OCI-LY1 (cell line): ENCODE data around the gene FMOD.

Source experiments
- H2AFZ ChIP-seq: fragments of 200-600 bp; sonication (generic), shearing (Covaris generic); 2 replicates; pipeline ENCODE4 v1.6.0; 2014; ENCODE audit warnings: antibody characterized with exemption, mild to moderate bottlenecking, low read length
- H3F3A ChIP-seq: fragments of 200-600 bp; sonication (generic), shearing (Covaris generic); 2 replicates; pipeline ENCODE4 v1.6.0; 2014; ENCODE audit warnings: mild to moderate bottlenecking, antibody characterized with exemption, low read length, moderate library complexity; ENCODE audit not compliant: insufficient read depth
- H3K27ac ChIP-seq: fragments of 200-600 bp; sonication (generic); 2 replicates; pipeline ENCODE4 v1.5.1; 2014; ENCODE audit warnings: low read length, mixed run types, mild to moderate bottlenecking, low read depth; ENCODE audit not compliant: poor library complexity, severe bottlenecking
- H3K27me3 ChIP-seq: fragments of 200-600 bp; sonication (generic); 2 replicates; pipeline ENCODE4 v1.6.0; 2014; ENCODE audit warnings: antibody characterized with exemption, mild to moderate bottlenecking, low read length, moderate library complexity; ENCODE audit not compliant: insufficient read depth
- H3K36me3 ChIP-seq: fragments of 200-600 bp; sonication (generic); 2 replicates; pipeline ENCODE4 v1.6.1; 2014; ENCODE audit warnings: mild to moderate bottlenecking, antibody characterized with exemption, low read length, moderate library complexity, mixed read lengths; ENCODE audit not compliant: insufficient read depth
- H3K4me1 ChIP-seq: fragments of 200-600 bp; sonication (generic); 2 replicates; pipeline ENCODE4 v1.5.1; 2014; ENCODE audit warnings: mild to moderate bottlenecking, low read length, moderate library complexity; ENCODE audit not compliant: insufficient read depth, severe bottlenecking
- H3K4me2 ChIP-seq: fragments of 200-600 bp; sonication (generic), shearing (Covaris generic); 2 replicates; pipeline ENCODE4 v1.6.1; 2014; ENCODE audit warnings: low read length
- H3K4me3 ChIP-seq: fragments of 200-600 bp; sonication (generic); 2 replicates; pipeline ENCODE4 v1.5.1; 2014; ENCODE audit warnings: low read length, low read depth, mild to moderate bottlenecking, mixed read lengths; ENCODE audit not compliant: poor library complexity, severe bottlenecking
- H3K79me2 ChIP-seq: fragments of 200-600 bp; shearing (Covaris generic); 2 replicates; pipeline ENCODE4 v1.6.1; 2016; ENCODE audit warnings: mixed run types, low read length, mixed read lengths; ENCODE audit not compliant: insufficient read depth
- H3K9ac ChIP-seq: fragments of 200-600 bp; sonication (generic), shearing (Covaris generic); 2 replicates; pipeline ENCODE4 v1.6.1; 2014; ENCODE audit warnings: mild to moderate bottlenecking, low read length, mixed read lengths
- H3K9me2 ChIP-seq: fragments of 200-600 bp; sonication (generic), shearing (Covaris generic); 2 replicates; pipeline ENCODE4 v1.6.1; 2014; ENCODE audit warnings: low read depth, mild to moderate bottlenecking, low read length, mixed read lengths
- H3K9me3 ChIP-seq: fragments of 200-600 bp; shearing (Covaris generic); 2 replicates; pipeline ENCODE4 v1.6.1; 2014; ENCODE audit warnings: low read length, mixed read lengths
- H4K20me1 ChIP-seq: fragments of 200-600 bp; sonication (generic), shearing (Covaris generic); 2 replicates; pipeline ENCODE4 v1.6.0; 2016; ENCODE audit warnings: mild to moderate bottlenecking, low read length; ENCODE audit not compliant: insufficient read depth
- EZH2 ChIP-seq: fragments of 200-600 bp; sonication (generic), shearing (Covaris generic); IDR thresholded peaks from 2 replicates; pipeline ENCODE4 v1.8.0; 2017; ENCODE audit warnings: borderline replicate concordance, mixed run types, mild to moderate bottlenecking, antibody characterized with exemption, low read length, moderate library complexity, mixed read lengths
- TF ChIP-seq, protein P1 (sequence below): fragments of 200-600 bp; sonication (generic), shearing (Covaris generic); IDR thresholded peaks from 2 replicates; pipeline ENCODE4 v1.5.1; 2017; ENCODE audit warnings: mild to moderate bottlenecking, antibody characterized with exemption, low read length, moderate library complexity, mixed read lengths

Gene FMOD

DNA sequence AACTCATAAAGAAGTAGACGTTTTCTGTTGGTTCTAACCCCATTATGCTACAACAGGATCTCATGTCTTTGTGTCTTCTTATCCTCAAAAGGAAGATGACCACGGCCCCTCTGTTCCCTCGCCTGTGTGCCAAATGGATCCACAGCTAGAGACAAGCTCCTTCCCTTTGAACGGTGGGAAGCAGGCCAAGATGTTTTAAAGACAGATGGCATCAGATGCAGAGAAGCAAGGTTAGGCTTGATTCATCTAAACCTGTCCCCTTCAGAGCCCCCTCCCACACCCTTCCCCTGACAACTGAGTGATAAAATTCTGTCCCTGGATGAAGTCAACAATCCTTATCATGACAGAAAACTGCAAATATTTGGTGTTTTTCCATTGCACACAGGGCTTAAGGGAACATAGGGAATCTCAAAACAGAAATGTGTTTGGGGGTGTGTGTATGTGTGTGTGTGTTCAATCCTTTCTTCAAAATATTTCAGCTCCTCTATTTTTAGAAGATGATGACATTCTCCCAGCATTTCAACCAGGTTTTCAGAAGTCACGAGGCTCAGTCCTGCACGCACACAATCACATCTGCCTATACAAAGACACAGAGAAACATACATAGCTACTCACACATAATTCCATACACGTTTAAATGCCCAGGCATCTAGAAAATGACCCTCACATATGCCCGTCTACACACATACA, 27.8 kb upstream of the FMOD start:
- Histone ChIP-seq H3K27ac (no peak overlapping the region), H3K9me3 (peaks cover 11% of the 10 kb centered on the region; the same call in 1 of the 2 replicates), H3K27me3 (no peaks in the 10 kb centered on the region), H3K79me2 (no peaks in the 10 kb centered on the region), H4K20me1 (no peaks in the 10 kb centered on the region), H3K4me2 (no peak overlapping the region), H3K9me2 (no peaks in the 10 kb centered on the region), H3K36me3 (no peaks in the 10 kb centered on the region), H3F3A (no peaks in the 10 kb centered on the region), H3K9ac (no peak overlapping the region), H2AFZ (no peak overlapping the region), H3K4me3 (no peak overlapping the region), H3K4me1 (peaks cover 37% of the 10 kb centered on the region)
- TF ChIP-seq, protein P1, sequence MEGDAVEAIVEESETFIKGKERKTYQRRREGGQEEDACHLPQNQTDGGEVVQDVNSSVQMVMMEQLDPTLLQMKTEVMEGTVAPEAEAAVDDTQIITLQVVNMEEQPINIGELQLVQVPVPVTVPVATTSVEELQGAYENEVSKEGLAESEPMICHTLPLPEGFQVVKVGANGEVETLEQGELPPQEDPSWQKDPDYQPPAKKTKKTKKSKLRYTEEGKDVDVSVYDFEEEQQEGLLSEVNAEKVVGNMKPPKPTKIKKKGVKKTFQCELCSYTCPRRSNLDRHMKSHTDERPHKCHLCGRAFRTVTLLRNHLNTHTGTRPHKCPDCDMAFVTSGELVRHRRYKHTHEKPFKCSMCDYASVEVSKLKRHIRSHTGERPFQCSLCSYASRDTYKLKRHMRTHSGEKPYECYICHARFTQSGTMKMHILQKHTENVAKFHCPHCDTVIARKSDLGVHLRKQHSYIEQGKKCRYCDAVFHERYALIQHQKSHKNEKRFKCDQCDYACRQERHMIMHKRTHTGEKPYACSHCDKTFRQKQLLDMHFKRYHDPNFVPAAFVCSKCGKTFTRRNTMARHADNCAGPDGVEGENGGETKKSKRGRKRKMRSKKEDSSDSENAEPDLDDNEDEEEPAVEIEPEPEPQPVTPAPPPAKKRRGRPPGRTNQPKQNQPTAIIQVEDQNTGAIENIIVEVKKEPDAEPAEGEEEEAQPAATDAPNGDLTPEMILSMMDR, result no peak
- no peak for TF ChIP-seq EZH2

DNA sequence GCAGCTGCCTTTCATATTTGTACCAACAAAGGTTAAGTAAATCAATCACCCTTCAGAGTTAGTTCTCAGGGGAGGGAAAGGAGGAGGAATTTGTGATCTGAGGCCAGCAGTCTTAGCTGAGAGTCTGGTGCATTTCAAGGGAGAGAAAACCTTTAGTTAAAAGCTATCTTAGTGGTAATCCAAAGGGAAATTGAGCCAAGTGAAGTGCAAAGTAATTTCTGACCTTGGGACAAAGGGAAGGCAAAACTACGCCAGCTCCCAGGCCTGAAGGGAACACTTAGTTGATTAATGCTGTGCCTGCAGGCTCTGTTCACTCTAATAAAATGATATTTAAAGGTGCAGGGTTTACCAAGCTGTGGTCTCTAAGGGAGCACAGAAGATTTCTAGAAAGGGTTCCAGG, 23.1 kb upstream of the FMOD start:
- Histone ChIP-seq H3K4me2 (no peak overlapping the region), H3K9me3 (peaks cover 11% of the 10 kb centered on the region; the same call in 1 of the 2 replicates), H3K9ac (no peak overlapping the region), H3K36me3 (no peaks in the 10 kb centered on the region), H2AFZ (no peak overlapping the region), H3K27ac (no peak overlapping the region), H3K27me3 (no peaks in the 10 kb centered on the region), H3K4me1 (peaks cover 4% of the 10 kb centered on the region), H3K79me2 (no peaks in the 10 kb centered on the region), H4K20me1 (no peaks in the 10 kb centered on the region), H3K4me3 (no peak overlapping the region), H3F3A (no peaks in the 10 kb centered on the region), H3K9me2 (no peaks in the 10 kb centered on the region)
- TF ChIP-seq EZH2, result no peak
- TF ChIP-seq, protein P1, result no peak

DNA sequence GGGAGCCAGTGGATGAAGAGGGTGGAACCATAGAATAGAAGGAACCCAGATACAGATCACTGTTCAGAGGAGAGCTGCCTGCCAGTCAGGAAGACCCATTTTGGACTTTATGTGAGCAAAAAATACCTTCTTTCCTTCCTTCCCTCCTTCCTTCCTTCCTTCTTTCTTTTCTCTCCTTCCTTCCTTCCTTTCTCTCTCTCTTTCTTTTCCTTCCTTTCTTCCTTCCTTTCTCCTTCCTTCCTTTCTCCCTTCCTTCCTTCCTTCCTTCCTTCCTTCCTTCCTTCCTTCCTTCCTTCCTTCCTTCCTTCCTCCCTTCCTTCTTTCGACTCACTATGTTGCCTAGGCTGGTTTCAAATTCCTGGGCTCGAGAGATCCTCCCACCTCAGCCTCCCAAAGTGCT, 22.1 kb upstream of the FMOD start:
- H3K36me3 ChIP-seq, result no peaks in the 10 kb centered on the region
- no peak overlapping the region for H3K4me2 ChIP-seq
- H3K4me1 ChIP-seq, result no peaks in the 10 kb centered on the region
- H2AFZ ChIP-seq, result no peak overlapping the region
- H3K9ac ChIP-seq, result no peak overlapping the region
- no peak overlapping the region for H3K4me3 ChIP-seq
- H3K79me2 ChIP-seq, result no peaks in the 10 kb centered on the region
- H3K27me3 ChIP-seq, result no peaks in the 10 kb centered on the region
- no peak overlapping the region for H3K27ac ChIP-seq
- peaks cover 11% of the 10 kb centered on the region; the same call in 1 of the 2 replicates for H3K9me3 ChIP-seq
- no peaks in the 10 kb centered on the region for H3F3A ChIP-seq
- no peaks in the 10 kb centered on the region for H3K9me2 ChIP-seq
- no peaks in the 10 kb centered on the region for H4K20me1 ChIP-seq
- TF ChIP-seq, protein P1, result no peak
- no peak for TF ChIP-seq EZH2
